GM12875 (cell line): Measurements from ENCODE around the gene HPX.

Experiments
- H3K4me3 ChIP-seq: one replicate; pipeline ENCODE4 v1.5.1; 2011; ENCODE audit warnings: low read depth, low read length, control low read depth
- TF ChIP-seq, protein P1 (sequence below): IDR thresholded peaks from 2 replicates; pipeline ENCODE4 v1.5.1; 2011; ENCODE audit warnings: low read depth, mild to moderate bottlenecking, control low read depth, inconsistent platforms, low read length, moderate library complexity, borderline replicate concordance; ENCODE audit not compliant: insufficient read depth

Gene HPX

DNA sequence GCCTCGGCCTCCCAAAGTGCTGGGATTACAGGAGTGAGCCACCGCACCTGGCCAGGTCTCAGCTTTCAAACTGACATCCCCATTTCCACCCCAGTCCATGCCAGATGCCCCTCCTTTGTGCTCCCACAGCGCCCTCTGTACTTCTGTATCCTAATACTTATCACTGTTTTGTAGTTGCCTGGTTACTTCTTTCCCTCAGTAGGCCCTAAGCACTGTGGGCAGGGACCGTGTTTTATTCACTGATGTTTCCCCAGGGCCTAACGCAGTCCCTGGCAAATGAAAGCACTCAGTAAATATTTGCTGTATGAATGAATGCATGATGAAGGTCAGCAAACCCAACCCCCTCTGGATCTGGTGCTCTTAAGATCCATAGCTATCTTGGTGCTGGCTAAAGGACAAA is 35.1 kb upstream of the HPX start:
- H3K4me3 ChIP-seq, result no peak overlapping the region
- TF ChIP-seq, protein P1, sequence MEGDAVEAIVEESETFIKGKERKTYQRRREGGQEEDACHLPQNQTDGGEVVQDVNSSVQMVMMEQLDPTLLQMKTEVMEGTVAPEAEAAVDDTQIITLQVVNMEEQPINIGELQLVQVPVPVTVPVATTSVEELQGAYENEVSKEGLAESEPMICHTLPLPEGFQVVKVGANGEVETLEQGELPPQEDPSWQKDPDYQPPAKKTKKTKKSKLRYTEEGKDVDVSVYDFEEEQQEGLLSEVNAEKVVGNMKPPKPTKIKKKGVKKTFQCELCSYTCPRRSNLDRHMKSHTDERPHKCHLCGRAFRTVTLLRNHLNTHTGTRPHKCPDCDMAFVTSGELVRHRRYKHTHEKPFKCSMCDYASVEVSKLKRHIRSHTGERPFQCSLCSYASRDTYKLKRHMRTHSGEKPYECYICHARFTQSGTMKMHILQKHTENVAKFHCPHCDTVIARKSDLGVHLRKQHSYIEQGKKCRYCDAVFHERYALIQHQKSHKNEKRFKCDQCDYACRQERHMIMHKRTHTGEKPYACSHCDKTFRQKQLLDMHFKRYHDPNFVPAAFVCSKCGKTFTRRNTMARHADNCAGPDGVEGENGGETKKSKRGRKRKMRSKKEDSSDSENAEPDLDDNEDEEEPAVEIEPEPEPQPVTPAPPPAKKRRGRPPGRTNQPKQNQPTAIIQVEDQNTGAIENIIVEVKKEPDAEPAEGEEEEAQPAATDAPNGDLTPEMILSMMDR, result no peak

DNA sequence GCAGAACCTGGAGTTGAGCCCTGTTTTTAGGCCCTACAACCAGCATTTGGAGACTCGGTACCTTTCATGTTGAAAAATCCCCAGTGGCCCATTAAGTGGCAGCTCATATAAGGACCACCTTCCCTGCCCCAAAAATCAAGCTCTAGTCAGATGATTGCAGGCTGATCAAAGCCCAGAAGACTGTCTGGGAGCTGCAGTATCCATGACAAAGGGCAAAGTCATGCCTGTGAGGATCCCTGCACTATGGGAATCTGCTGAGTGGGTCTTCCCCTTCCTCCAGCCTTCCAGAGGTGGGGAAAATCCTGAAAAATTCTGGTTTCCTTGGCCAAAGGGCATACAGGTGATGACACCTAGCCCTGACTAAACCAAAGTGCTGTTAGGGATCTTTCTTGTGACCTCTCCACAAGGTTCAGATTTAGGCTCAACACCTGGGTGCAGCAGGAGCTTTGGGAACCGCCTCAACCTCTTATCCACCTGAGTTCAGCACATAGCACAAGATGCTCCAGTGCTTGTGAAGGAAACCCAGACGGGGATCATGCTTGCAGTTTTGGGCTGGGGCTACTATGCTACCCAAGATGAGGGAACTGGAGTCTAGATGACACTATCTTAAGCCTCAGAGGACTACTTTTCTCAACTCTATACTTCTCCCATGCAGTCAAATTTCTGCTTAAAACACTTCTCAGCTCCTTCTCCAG is 34.2 kb upstream of the HPX start:
- TF ChIP-seq, protein P1, result no peak
- H3K4me3 ChIP-seq, result no peak overlapping the region

DNA sequence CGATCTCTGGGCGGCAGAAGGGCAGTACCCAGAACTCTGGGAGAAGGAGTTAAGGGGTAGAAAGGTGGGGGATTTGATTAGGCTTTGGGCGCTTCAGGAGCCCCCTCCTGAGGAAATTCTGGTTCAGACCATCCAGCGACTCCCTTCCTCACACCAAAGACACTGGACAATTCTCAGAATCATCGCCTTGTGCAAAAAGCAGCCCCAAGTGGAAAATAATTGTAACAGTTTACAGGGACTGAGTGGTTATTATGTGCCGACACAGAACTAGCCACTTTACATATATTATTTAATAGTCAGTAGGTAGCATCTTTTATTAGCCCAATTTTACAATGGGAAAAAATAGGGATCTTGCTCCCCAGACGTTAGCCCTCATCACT is 33.6 kb upstream of the HPX start:
- TF ChIP-seq, protein P1, result no peak
- H3K4me3 ChIP-seq, result no peak overlapping the region

DNA sequence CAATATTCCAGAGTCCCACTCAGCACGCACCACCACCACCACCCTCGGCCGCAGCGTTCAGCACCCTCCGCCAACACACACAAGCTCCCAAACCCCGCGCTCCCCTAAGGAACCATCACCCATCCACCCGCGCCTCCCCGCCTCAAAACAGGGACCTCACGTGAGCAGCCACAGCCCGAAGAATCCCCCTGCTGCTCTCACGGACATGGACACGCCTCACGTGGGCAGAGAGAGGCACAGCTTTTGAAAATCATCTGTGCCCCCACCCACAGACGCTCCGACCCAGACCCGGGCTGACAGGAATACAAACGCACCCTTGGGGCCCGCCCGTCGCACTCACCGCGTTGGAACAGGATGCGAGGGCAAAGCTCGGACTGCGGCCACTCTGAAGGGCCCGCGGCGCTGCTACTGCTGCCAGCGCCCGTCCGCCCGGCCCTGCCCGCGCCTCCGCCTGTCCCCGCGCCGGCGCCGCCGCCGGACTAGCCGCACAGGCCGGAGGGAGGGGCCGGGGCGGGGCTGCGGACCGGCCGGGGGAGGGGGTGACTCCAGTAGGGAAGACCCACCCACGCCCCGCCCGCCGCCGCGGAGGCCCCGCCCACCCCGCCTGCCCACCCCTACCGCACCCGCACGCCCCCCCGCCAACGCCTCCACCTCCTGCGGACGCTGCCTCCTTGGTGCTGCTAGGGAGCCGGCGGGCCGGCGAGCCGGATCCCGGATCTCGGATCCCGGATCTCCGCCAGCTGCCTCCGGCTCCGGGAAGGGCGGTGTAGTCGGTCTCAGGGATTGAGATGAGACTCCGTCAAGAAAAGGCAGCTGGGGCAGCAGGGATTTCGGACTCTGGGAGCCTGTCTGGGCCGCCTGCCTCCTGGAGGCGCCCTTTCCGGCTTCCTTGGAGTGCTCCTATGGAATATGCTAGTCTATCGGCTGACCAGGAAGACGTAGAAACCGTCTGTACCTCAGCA is 32.9 kb upstream of the HPX start, which contains the start of gene TRIM3:
TRIM3 (minus strand) TSS at position 491 of the 962 bp plus-strand sequence. CDS start 8,246 bp downstream, outside the sequence.
- TF ChIP-seq, protein P1, result no peak
- peak within 1 kb of the TSS; percentile 72 for H3K4me3 ChIP-seq

DNA sequence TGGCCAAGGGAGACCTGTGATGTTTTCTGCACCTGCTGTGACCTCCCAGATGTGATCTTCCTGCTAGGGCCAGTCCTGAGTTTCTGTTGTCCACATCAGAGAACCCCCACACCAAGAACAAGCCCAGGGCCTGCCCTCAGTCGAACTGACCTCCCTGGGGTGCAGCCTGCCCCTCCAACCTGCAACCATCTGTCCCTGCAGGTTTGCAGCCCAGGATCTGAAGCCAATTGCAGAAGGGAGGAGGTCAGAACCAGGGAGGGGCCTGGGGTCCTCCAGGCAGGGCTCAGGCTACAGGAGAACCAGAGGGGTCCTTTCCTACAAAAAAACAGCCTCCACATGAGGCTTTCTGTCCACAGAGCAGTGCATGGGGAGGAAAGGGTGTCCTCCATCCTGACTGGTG is 32.1 kb upstream of the HPX start:
- peak overlapping the region; percentile 72 for H3K4me3 ChIP-seq
- TF ChIP-seq, protein P1, result no peak

DNA sequence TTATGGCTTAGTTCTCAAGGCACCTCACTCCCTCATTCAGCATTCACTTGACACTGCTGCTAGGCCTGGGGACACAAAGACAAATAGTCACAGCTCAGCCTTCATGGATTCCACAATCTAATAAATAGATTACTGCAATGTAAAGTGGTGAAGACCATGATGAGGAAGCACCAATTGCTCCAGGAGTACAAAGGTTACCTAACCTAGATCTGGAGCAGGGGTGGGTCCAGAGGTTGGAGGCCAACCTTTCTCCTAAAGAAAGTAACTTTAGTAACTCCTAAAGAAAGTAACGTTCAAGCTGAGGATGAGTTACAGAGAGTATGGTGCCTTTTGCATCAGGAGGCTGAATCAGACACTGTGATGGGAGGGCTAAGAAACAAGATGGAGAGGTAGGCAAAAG is 28.8 kb upstream of the HPX start:
- TF ChIP-seq, protein P1, result no peak
- no peak overlapping the region for H3K4me3 ChIP-seq
